ENCODE data around the gene ASH1L.
"Not testable (repeated sequence)": the region's sequence is repeated elsewhere in the genome, so short reads cannot be mapped to it uniquely, and the experiment has no call there.

The ASH1L gene

GRCh38 chr1:155328856-155329255 is 233.7 kb downstream of the ASH1L start:
- not testable (repeated sequence) for DNase-seq (ENCODE audit: low spot score)

GRCh38 chr1:155327981-155328380 is 234.6 kb downstream of the ASH1L start:
- DNase-seq (ENCODE audit: low spot score) = no peak

GRCh38 chr1:155326631-155327037 is 236.0 kb downstream of the ASH1L start:
- DNase-seq (ENCODE audit: low spot score) = peak; percentile 57

- peak; percentile 40 for DNase-seq (ENCODE audit: low spot score)
These were observed 236.5 kb downstream of the ASH1L start for GRCh38 chr1:155326020-155326526.

- no peak for DNase-seq (ENCODE audit: low spot score)
These were observed 237.1 kb downstream of the ASH1L start for GRCh38 chr1:155325603-155325893.

- peak; percentile 76 for DNase-seq (ENCODE audit: low spot score)
These were observed 237.6 kb downstream of the ASH1L start for GRCh38 chr1:155324717-155325602.

GRCh38 chr1:155324037-155324716 is 238.4 kb downstream of the ASH1L start:
- peak; percentile 94 for DNase-seq (ENCODE audit: low spot score)

GRCh38 chr1:155323729-155324036 is 238.9 kb downstream of the ASH1L start:
- DNase-seq (ENCODE audit: low spot score) = no peak

- peak; percentile 94 for DNase-seq (ENCODE audit: low spot score)
These were observed 239.5 kb downstream of the ASH1L start for GRCh38 chr1:155322953-155323728.

GRCh38 chr1:155322571-155322952 is 240.0 kb downstream of the ASH1L start:
- no peak for DNase-seq (ENCODE audit: low spot score)

- DNase-seq (ENCODE audit: low spot score) = peak; percentile 62
These were observed 240.7 kb downstream of the ASH1L start for GRCh38 chr1:155321639-155322503.

- peak; percentile 83 for DNase-seq (ENCODE audit: low spot score)
These were observed 241.7 kb downstream of the ASH1L start, which contains the start of gene RUSC1 for GRCh38 chr1:155320661-155321617. TSS of gene RUSC1 (plus strand) at chr1:155320894. CDS start at chr1:155321774, 880 bp downstream.

- DNase-seq (ENCODE audit: low spot score) = no peak
These were observed 242.4 kb downstream of the ASH1L start for GRCh38 chr1:155320252-155320651.

- DNase-seq (ENCODE audit: low spot score) = peak; percentile 54
These were observed 243.1 kb downstream of the ASH1L start for GRCh38 chr1:155319536-155319935.

- no peak for DNase-seq (ENCODE audit: low spot score)
These were observed 244.5 kb downstream of the ASH1L start for GRCh38 chr1:155318082-155318481.

- DNase-seq (ENCODE audit: low spot score) = no peak
These were observed 245.7 kb downstream of the ASH1L start for GRCh38 chr1:155316922-155317321.

- DNase-seq (ENCODE audit: low spot score) = no peak
These were observed 249.3 kb downstream of the ASH1L start for GRCh38 chr1:155313261-155313660.

GRCh38 chr1:155309423-155310021 is 253.1 kb downstream of the ASH1L start:
- no peak for DNase-seq (ENCODE audit: low spot score)

- peak; percentile 98 for DNase-seq (ENCODE audit: low spot score)
These were observed 253.8 kb downstream of the ASH1L start, which contains the start of gene FDPS for GRCh38 chr1:155308493-155309422. TSS of gene FDPS (plus strand) at chr1:155308866. CDS start at chr1:155309790, 924 bp downstream.

All from left forelimb (tissue), 1 donor.